Stimulated activated naive CD8-positive, alpha-beta T cell treated with anti-CD3 and anti-CD28 coated beads, Interleukin-15, amount 100 ng/mL, for 72 hours (primary cell): ENCODE measurements around the gene MRPL24.
"Not testable (repeated sequence)": the region's sequence is repeated elsewhere in the genome, so short reads cannot be mapped to it uniquely, and the experiment has no call there.

Experiments
- ATAC-seq: fragments of 150-1000 bp; cut with Tn5 transposase; 2 replicates; pipeline ENCODE4 v1.10.0; 2021; ENCODE audit warnings: mild to moderate bottlenecking, moderate library complexity
- DNase-seq, 2 donors: peaks; one replicate each; pipeline ENCODE4 v3.0.0; 2021 to 2022
- H3K27ac Mint-ChIP-seq, 2 donors: one replicate each; pipeline ENCODE4 v1.8.0; 2022; ENCODE audit warnings: mild to moderate bottlenecking in 2 of 2, mixed read lengths in 2 of 2, moderate library complexity in 2 of 2
- H3K27me3 Mint-ChIP-seq: one replicate; pipeline ENCODE4 v1.8.0; 2022; ENCODE audit warnings: mixed read lengths
- H3K4me1 Mint-ChIP-seq: one replicate; pipeline ENCODE4 v1.8.0; 2022; ENCODE audit warnings: mild to moderate bottlenecking, mixed read lengths
- H3K4me3 Mint-ChIP-seq, 2 donors: one replicate each; pipeline ENCODE4 v1.8.0; 2022; ENCODE audit warnings: mild to moderate bottlenecking in 2 of 2, mixed read lengths in 2 of 2, moderate library complexity in 1 of 2
- H3K9me3 Mint-ChIP-seq, 2 donors: one replicate each; pipeline ENCODE4 v1.8.0; 2022; ENCODE audit warnings: mixed read lengths in 2 of 2

The MRPL24 gene

GRCh38 chr1:156767101-156767878, 26.4 kb upstream of the MRPL24 start, which contains the start of gene PRCC:
Gene PRCC, plus strand, starts transcription at chr1:156767535. Its CDS starts 237 bp downstream, at chr1:156767772.
- peak; percentile 97 to 99 for DNase-seq
- H3K4me3 Mint-ChIP-seq: no peak within 1 kb of the TSS
- H3K27me3 Mint-ChIP-seq: no peaks in the 10 kb centered on the region
- peaks cover 47% of the 10 kb centered on the region for H3K4me1 Mint-ChIP-seq
- ATAC-seq: peak; percentile 96
- H3K27ac Mint-ChIP-seq: peak within 1 kb of the TSS in 1 of 2 donors; percentile 56
- no peaks in the 10 kb centered on the region for H3K9me3 Mint-ChIP-seq

- Mint-ChIP-seq H3K4me1 (peaks cover 43% of the 10 kb centered on the region), H3K9me3 (no peaks in the 10 kb centered on the region), H3K4me3 (no peak overlapping the region), H3K27ac (peak overlapping the region in 1 of 2 donors; percentile 56), H3K27me3 (no peaks in the 10 kb centered on the region)
- ATAC-seq: peak; percentile 4
- no peak for DNase-seq
Observed at GRCh38 chr1:156766298-156767100, 25.6 kb upstream of the MRPL24 start.

- Mint-ChIP-seq H3K27ac (no peak overlapping the region), H3K9me3 (no peaks in the 10 kb centered on the region), H3K4me3 (no peak overlapping the region), H3K4me1 (peaks cover 35% of the 10 kb centered on the region), H3K27me3 (no peaks in the 10 kb centered on the region)
- ATAC-seq: no peak
- DNase-seq: no peak
Observed at GRCh38 chr1:156765666-156766065, 24.8 kb upstream of the MRPL24 start.

GRCh38 chr1:156765136-156765535, 24.2 kb upstream of the MRPL24 start:
- not testable (repeated sequence) for ATAC-seq, DNase-seq, H3K9me3 Mint-ChIP-seq, H3K27ac Mint-ChIP-seq, H3K4me3 Mint-ChIP-seq, H3K27me3 Mint-ChIP-seq
- H3K4me1 Mint-ChIP-seq: peaks cover 29% of the 10 kb centered on the region

GRCh38 chr1:156760796-156761104, 19.9 kb upstream of the MRPL24 start:
- Mint-ChIP-seq H3K9me3 (no peaks in the 10 kb centered on the region), H3K4me3 (no peak overlapping the region), H3K27ac (no peak overlapping the region), H3K27me3 (no peaks in the 10 kb centered on the region), H3K4me1 (peaks cover 1% of the 10 kb centered on the region)
- ATAC-seq: no peak
- DNase-seq: no peak

- DNase-seq (no peak), ATAC-seq (no peak)
- H3K4me1 Mint-ChIP-seq: peaks cover under 1% of the 10 kb centered on the region
- H3K4me3 Mint-ChIP-seq: no peak overlapping the region
- H3K27me3 Mint-ChIP-seq: no peaks in the 10 kb centered on the region
- no peaks in the 10 kb centered on the region for H3K9me3 Mint-ChIP-seq
- H3K27ac Mint-ChIP-seq: no peak overlapping the region
Observed at GRCh38 chr1:156760092-156760795, 19.4 kb upstream of the MRPL24 start.

- not testable (repeated sequence) for ATAC-seq, H3K9me3 Mint-ChIP-seq, DNase-seq, H3K27ac Mint-ChIP-seq, H3K27me3 Mint-ChIP-seq, H3K4me3 Mint-ChIP-seq
- peaks cover 10% of the 10 kb centered on the region for H3K4me1 Mint-ChIP-seq
Observed at GRCh38 chr1:156757572-156758253, 16.8 kb upstream of the MRPL24 start.

GRCh38 chr1:156756355-156756754, 15.5 kb upstream of the MRPL24 start:
- H3K4me1 Mint-ChIP-seq: peaks cover 13% of the 10 kb centered on the region
- H3K4me3 Mint-ChIP-seq: no peak overlapping the region
- no peak for DNase-seq
- no peak overlapping the region for H3K27ac Mint-ChIP-seq
- ATAC-seq: no peak
- no peaks in the 10 kb centered on the region for H3K27me3 Mint-ChIP-seq
- H3K9me3 Mint-ChIP-seq: no peaks in the 10 kb centered on the region

- Mint-ChIP-seq H3K27me3 (no peaks in the 10 kb centered on the region), H3K27ac (no peak overlapping the region), H3K4me1 (peaks cover 13% of the 10 kb centered on the region), H3K4me3 (no peak overlapping the region), H3K9me3 (no peaks in the 10 kb centered on the region)
- no peak for DNase-seq
- ATAC-seq: no peak
Observed at GRCh38 chr1:156755527-156755950, 14.7 kb upstream of the MRPL24 start.

- no peak for DNase-seq
- Mint-ChIP-seq H3K4me3 (no peak overlapping the region), H3K27ac (no peak overlapping the region), H3K9me3 (no peaks in the 10 kb centered on the region), H3K4me1 (peaks cover 25% of the 10 kb centered on the region), H3K27me3 (no peaks in the 10 kb centered on the region)
- ATAC-seq: no peak
Observed at GRCh38 chr1:156754219-156754618, 13.3 kb upstream of the MRPL24 start.

- H3K4me3 Mint-ChIP-seq: peak overlapping the region; percentile 92
- ATAC-seq: no peak
- H3K4me1 Mint-ChIP-seq: peaks cover 38% of the 10 kb centered on the region
- peak overlapping the region in 1 of 2 donors; percentile 61 for H3K27ac Mint-ChIP-seq
- no peaks in the 10 kb centered on the region for H3K9me3 Mint-ChIP-seq
- no peaks in the 10 kb centered on the region for H3K27me3 Mint-ChIP-seq
- DNase-seq: no peak
Observed at GRCh38 chr1:156752843-156753482, 12.1 kb upstream of the MRPL24 start.

GRCh38 chr1:156751757-156752481, 11.0 kb upstream of the MRPL24 start:
- H3K27me3 Mint-ChIP-seq: no peaks in the 10 kb centered on the region
- H3K4me1 Mint-ChIP-seq: peaks cover 48% of the 10 kb centered on the region
- no peaks in the 10 kb centered on the region for H3K9me3 Mint-ChIP-seq
- H3K27ac Mint-ChIP-seq: peak overlapping the region; percentile 91 to 93
- H3K4me3 Mint-ChIP-seq: peak overlapping the region; percentile 92
- DNase-seq (peak; percentile 90 to 96), ATAC-seq (peak; percentile 90)

- H3K9me3 Mint-ChIP-seq: no peaks in the 10 kb centered on the region
- H3K4me1 Mint-ChIP-seq: peaks cover 54% of the 10 kb centered on the region
- no peaks in the 10 kb centered on the region for H3K27me3 Mint-ChIP-seq
- peak within 1 kb of the TSS; percentile 92 to 93 for H3K4me3 Mint-ChIP-seq
- H3K27ac Mint-ChIP-seq: peak within 1 kb of the TSS; percentile 92 to 97
- ATAC-seq (no peak), DNase-seq (no peak)
Observed at GRCh38 chr1:156751451-156751756, 10.5 kb upstream of the MRPL24 start, which contains the start of gene HDGF. Gene HDGF, minus strand, starts transcription at chr1:156751675. Its CDS starts 246 bp downstream, at chr1:156751429.

- Mint-ChIP-seq H3K27ac (peak overlapping the region; percentile 92 to 97), H3K9me3 (no peaks in the 10 kb centered on the region), H3K4me3 (peak overlapping the region; percentile 80 to 93), H3K4me1 (peaks cover 59% of the 10 kb centered on the region), H3K27me3 (no peaks in the 10 kb centered on the region)
- DNase-seq (peak; percentile 57 to 59), ATAC-seq (peak; percentile 59)
Observed at GRCh38 chr1:156750711-156751450, 10.0 kb upstream of the MRPL24 start.
